Peyer's patch (tissue), 4 donors: Measurements from ENCODE around the gene ARMH4.

ENCODE experiments used
- CTCF ChIP-seq, 6 experiments: fragments of 450-650 bp in 4 of 6; fragments of 200-600 bp in 2 of 6; sonication (generic) in 1 of 6; IDR thresholded peaks; one replicate each; pipeline ENCODE4 v1.5.1; 2017 to 2019; ENCODE audit warnings: antibody characterized with exemption in 6 of 6, mild to moderate bottlenecking in 3 of 6, moderate library complexity in 1 of 6
- POLR2A ChIP-seq, 2 donors: fragments of 450-650 bp; IDR thresholded peaks; one replicate each; pipeline ENCODE4 v1.5.1; 2017; ENCODE audit warnings: antibody characterized with exemption in 2 of 2, mild to moderate bottlenecking in 2 of 2, moderate library complexity in 2 of 2

- TF ChIP-seq CTCF (IDR thresholded peaks at IDR 0.05) (no peak), POLR2A (IDR thresholded peaks at IDR 0.05) (no peak)
These were observed 124.1 kb downstream of the ARMH4 start for GRCh38 chr14:58027904-58028303.
